GM13976 (cell line): ENCODE measurements around the gene FOXL2.

Experiments
- DNase-seq: peaks from one replicate; pipeline ENCODE4 v3.0.0; 2012; ENCODE audit warnings: low spot score
- CTCF ChIP-seq: IDR thresholded peaks from 2 replicates; pipeline ENCODE4 v1.5.1; 2012; ENCODE audit warnings: borderline replicate concordance, mild to moderate bottlenecking; ENCODE audit not compliant: insufficient read depth; ENCODE audit errors: extremely low read depth, missing control alignments, control extremely low read depth
- in situ Hi-C: fragments of 300-500 bp; cut with MboI; formaldehyde crosslinking; loops from one replicate; pipeline ENCODE4 v1.12.0; 2022; ENCODE audit warnings: low sequenced_read_pairs, mixed read lengths, inconsistent platforms; ENCODE audit not compliant: unreplicated experiment

FOXL2 gene

GRCh38 chr3:138960417-138960852 is 13.5 kb upstream of the FOXL2 start:
- DNase-seq = no peak
- TF ChIP-seq CTCF = no peak
- in situ Hi-C loops = no loop called here

GRCh38 chr3:138950701-138951100 is 3.8 kb upstream of the FOXL2 start:
- in situ Hi-C loops = no loop called here
- DNase-seq = no peak
- TF ChIP-seq CTCF = no peak

- in situ Hi-C loops = no loop called here
- no peak for TF ChIP-seq CTCF
- DNase-seq = peak; percentile 43
Observed at GRCh38 chr3:138950006-138950644, 3.2 kb upstream of the FOXL2 start.

- in situ Hi-C loops = no loop called here
- no peak for DNase-seq
- no peak for TF ChIP-seq CTCF
Observed at GRCh38 chr3:138949445-138950005, 2.6 kb upstream of the FOXL2 start.

GRCh38 chr3:138949002-138949418 is 2.1 kb upstream of the FOXL2 start:
- DNase-seq = no peak
- no peak for TF ChIP-seq CTCF
- in situ Hi-C loops = no loop called here

- no peak for DNase-seq
- in situ Hi-C loops = no loop called here
- no peak for TF ChIP-seq CTCF
Observed at GRCh38 chr3:138948371-138949001, 1.5 kb upstream of the FOXL2 start.
